HG02610 (cell line): ENCODE measurements around the gene KRT78.
"Not testable (repeated sequence)": the region's sequence is repeated elsewhere in the genome, so short reads cannot be mapped to it uniquely, and the experiment has no call there.

Experiments used
- ATAC-seq: cut with Tn5 transposase; IDR thresholded peaks from one replicate; pipeline ENCODE4 v1.9.1; 2021; ENCODE audit warnings: mild to moderate bottlenecking, moderate library complexity; ENCODE audit not compliant: unreplicated experiment

The KRT78 gene, protein sequence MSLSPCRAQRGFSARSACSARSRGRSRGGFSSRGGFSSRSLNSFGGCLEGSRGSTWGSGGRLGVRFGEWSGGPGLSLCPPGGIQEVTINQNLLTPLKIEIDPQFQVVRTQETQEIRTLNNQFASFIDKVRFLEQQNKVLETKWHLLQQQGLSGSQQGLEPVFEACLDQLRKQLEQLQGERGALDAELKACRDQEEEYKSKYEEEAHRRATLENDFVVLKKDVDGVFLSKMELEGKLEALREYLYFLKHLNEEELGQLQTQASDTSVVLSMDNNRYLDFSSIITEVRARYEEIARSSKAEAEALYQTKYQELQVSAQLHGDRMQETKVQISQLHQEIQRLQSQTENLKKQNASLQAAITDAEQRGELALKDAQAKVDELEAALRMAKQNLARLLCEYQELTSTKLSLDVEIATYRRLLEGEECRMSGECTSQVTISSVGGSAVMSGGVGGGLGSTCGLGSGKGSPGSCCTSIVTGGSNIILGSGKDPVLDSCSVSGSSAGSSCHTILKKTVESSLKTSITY

DNA sequence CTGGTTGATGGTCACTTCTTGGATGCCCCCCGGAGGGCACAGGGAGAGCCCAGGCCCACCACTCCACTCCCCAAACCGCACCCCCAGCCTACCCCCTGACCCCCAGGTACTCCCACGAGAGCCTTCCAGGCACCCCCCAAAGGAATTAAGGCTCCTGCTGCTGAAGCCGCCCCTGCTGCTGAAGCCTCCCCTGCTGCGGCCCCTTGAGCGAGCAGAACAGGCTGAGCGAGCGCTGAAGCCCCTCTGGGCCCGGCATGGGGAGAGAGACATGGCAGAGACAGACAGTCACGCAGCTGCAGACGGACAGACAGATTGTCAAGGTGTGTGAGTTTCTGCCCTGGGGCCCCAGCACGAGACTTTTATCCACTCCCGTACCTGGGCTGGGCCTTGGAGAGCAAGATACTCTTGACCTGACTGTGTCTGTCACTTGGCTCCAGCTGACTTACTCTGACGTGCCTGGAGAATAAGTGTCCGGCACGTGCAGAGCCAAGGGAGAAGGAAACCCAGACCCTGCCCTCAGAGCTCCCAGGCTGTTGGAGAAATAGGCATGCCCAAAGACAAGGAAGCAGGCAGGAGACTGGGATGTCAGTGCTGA is at the start of gene KRT78:
KRT78 (minus strand) TSS at position 334 of the 595 bp plus-strand sequence; CDS start at position 270, 64 bp downstream.
- no peak for ATAC-seq

DNA sequence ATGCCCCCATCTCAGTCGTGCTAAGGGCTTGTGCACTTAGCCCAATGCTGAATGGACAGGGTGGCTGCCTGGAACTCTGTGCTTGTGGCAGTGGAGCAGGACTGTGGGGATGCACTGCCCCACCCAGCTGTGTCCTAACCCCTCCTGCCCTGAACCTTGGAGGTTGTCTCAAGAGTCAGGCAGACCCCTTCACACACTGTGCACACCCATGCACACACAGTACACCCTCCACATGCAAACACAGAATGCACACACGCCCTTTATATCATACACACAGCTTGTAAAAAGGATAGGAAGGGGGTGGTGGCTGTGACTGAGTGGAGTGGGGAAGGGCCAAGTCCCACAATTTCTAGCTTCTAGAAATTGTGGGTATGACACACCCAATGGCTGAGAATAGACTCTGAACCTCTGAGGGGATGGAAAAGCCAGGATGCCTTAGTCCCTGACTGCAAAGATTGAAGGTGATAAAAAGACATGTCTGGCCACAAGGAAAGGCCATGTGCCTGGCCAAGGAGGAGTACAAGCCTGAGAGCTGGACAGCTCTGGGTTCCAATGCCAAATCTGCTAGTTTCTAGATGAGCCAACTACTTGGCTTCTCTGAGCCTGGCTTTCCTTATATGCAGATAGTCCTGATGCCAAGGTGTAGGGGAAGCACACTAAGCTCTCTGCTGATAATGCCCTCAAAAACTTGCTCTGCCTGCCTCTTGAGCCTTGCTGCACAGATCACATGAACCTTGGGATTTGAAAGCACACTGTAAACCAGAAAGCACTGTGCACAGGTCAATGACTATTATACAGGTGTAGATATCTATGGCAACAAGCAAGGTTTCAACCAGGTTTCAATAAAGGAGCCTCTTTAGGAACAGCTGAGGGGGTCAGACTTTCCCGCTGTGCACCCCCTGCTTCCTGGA is 47.7 kb upstream of the KRT78 start:
- ATAC-seq: no peak

DNA sequence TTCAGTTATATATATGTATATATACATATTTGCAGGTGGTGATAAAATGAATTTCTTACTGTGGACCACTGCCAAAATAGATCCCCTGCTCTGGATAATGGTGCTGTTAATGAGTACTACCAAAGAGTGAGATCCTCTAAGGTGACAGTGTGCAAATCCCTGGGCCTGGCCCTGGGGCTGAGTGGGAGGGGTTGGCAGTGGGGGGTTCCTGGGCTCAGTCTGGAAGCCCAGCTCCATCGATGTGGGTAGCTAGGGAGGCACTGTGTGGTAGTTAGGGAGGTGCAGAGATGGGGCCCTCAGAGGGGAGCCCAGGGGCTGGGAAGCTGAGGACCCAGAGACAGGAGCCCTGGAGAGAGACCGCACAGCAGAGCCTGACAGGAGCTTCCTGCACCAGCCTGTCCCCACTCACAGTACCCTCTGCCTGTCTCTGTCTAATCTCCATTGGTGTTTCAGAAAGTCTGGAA is 47.0 kb upstream of the KRT78 start:
- ATAC-seq: no peak

DNA sequence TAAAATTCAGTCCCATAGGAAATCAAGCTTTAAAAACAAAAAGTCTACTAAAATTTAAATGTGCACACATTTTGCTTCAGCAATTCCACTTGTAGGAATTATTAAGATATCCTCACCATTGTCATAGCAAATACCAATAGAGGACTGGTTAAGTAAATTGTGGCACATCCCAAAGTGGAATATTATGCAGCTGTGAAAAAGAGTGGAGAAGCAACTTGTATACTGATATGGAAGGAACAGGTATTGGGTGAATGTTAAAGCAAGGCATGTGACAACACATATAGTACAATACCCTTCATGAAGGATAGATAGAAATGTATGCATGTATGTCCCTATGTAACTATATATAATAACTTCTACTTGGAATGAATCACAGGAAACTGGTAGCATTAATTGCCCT is 44.2 kb upstream of the KRT78 start:
- ATAC-seq: no peak

DNA sequence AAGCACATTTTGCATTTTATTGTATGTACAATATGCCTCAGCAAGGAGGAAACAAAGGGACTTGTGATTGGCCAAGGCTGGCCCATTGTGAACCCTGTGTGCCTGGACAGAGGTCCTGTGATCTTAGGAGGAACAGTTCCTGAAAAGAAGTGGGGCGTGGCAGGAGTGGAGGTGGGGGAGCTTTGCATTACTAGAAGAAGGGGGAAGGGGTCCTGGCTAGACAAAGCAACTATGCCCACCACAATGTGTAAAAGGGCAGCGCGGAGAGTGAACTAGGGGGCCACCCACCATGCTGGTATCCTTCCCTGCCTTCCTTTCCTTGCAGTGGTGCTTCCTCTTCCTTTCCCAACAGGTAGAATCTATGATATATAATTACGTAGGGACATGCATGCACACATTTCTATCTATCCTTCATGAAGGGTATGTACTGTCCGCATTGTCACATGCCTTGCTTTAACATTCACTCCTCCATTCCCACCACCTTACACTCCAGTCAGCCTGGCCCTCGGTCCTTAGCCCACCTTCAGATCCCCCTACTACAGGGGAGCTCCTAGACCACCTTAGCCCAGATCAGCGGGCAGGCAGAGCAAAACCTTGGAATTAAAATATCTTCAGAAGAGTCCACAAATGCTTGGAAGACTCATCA is 43.5 kb upstream of the KRT78 start:
- no peak for ATAC-seq

DNA sequence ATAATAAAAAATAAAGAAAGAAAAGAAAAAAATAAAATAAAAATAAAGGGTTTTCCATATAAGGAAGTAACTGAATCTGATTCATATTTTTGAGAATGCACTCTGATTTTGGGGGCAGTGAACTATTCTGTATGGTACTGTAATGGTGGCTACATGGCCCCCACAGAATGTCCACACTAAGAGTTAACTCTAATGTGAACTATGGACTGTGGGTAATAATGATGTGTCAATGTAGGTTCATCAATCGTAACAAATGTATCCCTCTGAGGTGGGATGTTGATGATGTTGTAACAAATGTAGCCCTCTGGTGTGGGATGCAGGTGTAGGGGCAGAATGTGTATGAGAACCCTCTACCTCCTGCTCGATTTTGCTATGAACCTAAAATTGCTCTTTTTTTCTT is 42.2 kb upstream of the KRT78 start:
- ATAC-seq: no peak

DNA sequence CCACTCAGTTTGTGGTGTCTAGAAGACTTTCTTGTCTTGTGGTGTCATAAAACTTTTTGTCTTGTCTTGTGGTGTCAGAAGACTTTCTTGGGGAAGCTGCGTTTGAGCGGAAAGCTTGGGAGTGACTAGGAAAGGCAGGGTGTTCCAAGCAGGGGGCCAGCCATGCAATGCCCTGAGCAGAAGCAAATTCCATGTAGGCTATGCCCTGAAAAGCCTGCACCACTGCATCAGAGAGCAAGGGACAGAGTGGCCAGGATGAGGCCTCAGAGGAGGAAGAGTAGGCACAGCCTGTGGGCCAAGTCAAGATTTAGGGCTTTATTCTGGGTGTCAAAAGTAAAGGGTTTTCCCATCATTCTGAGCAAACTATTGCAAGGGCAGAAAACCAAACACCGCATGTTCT is 41.6 kb upstream of the KRT78 start:
- ATAC-seq: no peak

DNA sequence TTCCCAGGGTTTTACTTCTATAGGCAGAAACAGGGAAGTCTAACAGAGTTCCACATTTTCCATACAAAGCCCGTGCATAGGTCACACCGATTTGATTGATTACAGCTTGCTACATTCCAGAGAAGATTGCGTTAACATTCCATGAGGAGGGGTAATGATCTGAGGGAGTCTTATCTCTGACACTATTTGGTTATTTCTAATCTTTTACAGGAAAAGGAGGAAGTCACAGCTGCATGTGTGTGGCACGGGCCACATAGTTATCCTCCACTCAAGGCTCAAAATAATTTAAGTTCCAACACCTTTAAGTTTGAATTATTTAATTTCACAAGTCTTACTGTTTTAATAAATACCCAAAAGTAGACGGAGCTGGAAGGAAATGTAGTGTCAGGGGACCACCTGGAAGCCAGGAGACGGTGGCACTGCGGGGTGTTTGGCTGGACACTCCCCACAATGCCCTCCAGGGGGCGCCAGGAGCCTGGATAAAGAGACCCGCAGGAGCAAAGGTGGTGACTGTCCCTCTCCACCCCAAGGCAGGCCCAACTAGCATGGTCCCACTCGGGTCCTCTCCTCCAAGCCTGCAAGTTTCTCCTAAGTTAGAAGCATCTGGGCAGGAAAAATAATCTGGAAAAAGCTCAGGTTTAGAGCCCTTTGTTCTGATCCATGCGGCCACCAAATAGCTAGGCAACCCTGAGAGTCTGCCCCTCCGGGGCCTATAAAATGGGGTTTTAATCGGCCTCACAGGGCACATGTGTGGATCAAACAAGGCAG is 35.9 kb upstream of the KRT78 start:
- ATAC-seq: no peak

DNA sequence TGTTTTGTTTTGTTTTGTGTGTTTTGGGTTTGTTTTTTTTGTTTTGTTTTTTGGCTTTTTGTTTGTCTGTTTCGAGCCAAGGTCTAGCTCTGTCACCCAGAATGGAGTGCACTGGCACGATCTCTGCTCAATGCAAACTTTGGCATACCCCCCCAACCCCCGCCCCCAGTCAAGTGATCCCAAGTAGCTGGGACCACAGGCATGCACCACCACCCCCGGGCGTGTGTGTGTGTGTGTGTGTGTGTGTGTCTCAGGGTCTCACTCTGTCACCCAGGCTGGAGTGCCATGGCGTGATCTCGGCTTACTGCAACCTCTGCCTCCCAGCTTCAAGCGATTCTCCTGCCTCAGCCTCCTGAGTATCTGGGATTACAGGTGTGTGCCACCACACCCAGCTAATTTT is 31.7 kb upstream of the KRT78 start:
- not testable (repeated sequence) for ATAC-seq

DNA sequence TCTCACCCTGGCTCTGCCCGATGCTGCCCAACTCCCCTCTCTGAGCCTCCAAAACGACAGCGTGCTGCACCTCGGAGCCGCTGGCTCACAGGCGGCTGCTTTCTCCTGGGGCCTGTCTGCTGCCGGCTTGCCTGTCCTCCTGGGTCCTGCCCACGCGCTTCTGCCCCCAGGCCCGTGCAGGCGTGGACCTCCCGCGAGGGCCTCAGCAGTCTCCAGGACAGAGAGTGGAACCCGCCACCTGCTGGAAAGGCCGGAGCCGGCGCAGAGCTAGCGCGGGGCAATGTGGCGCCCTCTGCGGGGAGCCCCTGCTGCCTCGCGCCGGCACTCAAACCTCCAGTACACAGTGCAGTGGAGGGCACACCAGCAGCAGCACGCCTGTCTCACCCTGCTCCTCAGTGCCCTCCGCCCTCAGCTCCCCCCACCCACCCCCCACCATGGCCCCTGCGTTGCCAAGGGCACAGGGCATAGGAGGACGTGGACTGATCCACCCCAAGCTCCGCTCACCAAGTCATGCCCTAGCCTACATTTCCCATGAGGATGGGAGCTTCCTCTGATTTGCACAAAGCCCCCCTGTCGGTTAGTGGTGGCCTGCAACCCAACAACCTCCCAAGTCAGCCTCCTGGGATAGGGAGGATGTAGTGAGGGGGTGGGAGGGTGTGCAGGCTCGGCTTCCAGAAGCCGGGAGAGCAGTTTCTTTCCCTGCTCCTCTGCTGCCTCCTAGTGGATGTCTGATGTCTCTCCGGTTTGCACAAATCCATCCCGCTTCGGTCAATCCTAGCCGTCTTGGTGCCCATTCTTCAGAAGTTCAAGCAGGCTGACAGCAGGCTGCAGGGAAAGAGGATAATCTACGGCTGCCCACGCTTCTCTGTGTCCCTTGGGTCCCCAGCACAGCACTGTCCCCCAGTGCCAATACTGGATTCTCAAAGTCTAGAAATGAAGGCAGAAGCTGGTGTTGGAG is 30.9 kb upstream of the KRT78 start:
- no peak for ATAC-seq

DNA sequence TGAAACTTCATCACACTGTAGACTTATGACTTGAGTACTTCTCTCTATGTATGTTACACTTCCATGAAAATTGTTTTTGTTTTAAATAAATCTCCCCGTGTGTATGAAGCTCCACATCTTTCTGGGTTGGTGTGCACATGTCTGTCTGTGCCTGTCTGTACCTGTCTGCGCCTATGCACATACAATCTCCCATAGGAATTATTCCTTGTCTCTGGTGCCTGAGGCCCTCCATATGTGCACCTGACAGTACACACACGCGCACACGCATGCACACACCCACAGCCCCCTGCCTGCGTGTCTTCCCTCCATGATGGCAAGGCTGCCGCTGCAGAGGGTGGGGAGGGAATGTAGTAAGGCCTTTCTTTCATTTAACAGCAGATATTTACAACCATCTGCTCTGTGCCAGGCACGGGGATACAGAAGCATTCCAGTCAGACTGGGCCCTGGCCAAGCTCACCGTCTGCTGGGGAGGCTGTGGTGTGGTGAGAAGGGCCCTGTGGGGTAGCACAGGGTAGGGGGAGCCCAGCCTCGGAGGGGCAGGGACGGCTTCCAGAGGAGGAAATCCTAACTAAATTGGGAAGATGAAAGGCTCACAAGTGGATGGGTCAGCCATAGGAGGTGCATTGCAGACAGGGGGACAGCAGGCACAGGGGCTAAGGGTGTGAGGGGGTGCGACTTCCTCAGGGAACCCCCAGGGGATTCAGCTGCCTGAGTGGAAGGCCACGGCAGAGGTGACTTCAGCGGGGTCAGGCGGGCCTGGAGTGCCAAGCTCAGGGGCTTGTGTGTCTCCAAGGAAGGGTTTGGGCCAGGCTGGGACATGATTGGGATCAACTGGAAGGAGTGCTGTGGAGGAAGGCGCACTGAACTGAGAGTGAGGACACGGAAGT is 30.0 kb upstream of the KRT78 start:
- ATAC-seq: no peak

DNA sequence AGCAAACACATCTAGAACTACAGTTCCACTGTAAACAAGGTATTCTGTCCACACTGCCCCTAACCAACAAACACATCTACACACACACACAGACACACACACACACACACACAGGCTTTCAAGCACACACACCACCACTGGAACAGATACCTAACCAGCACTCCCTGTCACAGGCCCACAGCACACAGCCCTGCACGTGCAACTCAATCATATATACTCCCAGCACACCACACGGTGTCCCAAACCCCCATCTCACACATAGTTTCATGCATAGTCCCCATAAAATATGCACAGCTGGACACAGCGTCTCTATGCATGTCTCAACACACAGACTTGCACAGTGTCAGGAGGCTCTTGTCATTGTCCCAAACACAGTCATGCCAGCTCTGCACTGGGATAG is 28.4 kb upstream of the KRT78 start:
- no peak for ATAC-seq

DNA sequence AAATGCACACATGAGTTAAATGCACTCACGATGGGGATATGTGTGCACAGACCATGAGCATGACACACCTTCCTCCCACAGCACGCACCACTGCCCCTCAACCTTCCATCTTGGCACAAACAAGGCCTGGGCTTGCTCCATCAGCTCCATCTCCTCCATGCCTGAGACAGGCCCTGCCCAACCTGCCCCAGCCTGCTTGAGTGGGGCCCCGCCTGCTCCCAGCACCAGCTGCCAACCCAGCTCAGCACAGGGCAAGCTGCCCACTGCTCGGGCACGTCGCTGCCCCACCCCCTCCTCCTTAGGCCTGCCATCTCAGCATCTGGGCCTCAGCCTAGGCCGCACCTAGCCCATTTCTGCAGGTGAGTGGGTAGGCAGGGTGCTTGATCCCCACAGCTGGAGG is 27.6 kb upstream of the KRT78 start:
- ATAC-seq: no peak

DNA sequence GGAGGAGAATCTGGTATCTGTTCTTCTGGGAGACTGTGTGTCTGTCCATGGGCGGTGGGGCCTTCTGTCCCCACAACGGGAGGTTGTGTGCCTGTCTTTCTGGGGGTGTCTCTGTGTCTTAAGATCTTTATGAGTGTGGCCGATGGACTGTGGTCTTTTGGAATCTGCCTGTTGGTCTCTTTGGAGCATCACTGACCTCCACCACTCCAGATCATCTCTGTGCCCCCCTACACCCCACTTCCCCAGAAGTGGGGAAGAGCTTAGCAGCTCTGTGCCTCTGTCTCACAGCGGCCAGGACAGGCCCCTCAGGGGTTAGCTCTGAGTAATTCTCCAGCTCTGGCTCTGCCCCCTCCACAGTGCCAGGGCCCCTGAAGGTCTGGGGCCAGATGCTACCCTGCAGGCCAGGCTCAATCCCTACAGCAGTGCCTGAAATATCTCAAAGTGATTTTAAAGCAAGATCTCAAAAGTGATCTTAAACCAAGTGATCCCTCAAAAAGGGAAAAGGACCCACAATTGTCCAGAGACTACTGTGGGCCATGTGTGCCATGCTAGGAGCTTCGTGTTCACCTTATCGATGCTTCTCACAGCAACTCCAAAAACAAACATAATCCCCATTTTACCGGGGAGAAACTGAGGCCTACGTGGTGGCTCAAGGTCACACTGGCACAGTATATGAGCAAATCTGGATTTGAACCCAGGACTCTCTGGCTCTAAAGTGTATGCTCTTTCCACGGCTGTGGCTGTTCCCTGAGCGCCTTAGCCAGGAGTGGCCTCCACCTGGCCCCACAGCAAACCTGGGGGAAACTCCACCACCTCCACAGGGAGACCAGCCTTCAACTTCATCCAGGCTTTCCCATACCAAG is 26.0 kb upstream of the KRT78 start:
- no peak for ATAC-seq

DNA sequence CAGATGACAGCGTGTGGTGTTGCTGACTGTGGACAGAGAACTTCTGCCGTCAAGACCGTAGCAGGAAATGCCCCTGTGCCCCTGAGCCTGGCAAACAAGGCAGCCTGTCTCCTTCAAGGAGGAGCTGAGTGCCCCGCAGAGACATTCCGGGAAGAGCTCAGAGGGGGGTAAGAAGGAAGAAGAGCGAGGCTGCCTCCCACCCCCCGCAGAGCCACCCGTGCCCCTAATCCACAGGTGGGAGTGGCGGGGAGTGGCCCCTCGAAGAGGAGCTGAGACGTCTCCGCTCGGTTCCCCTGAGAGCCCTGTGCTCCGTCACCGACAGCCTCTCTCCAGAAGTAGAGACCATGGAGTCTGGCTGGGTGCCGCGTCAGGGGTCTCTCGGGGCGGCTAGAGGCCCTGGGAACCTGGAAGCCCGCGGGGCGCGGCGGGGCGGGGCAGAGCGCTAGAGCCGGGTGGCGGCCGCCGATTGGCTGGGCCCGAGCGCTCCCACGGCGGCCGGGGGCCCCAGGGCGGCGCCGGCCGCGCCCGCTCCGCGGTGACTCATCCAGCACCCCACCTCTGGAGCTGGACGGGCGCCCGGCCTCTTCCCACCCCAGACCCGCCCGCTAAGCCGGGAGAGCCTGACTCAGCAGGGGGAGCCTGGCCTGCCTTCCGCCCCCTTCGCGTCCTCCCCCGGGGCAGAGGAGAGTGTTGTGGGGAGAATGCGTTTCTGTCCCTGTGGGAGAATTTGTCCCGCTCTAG is 25.2 kb upstream of the KRT78 start:
- no peak for ATAC-seq

DNA sequence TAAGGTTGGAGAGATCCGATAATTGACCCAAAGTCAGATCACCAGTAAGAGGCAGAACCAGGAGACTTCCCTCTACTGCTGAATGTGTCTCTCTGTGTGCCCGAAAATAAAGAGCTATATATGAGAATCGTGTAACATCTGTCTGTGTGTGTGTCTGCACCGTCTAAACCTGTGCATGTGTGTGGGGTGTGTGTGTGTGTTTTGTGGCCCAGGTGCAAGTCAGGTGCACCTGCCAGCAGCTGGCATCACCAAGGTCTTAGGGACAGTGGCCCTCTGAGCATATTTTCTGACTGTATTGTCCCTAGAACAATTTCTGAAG is 24.7 kb upstream of the KRT78 start:
- ATAC-seq: no peak
